Inferior parietal cortex (tissue), 1 donor: ENCODE data around the gene ELSPBP1.
"Not testable (repeated sequence)": the region's sequence is repeated elsewhere in the genome, so short reads cannot be mapped to it uniquely, and the experiment has no call there.

ENCODE experiments used
- DNase-seq: peaks from one replicate; pipeline ENCODE4 v3.0.0-alpha.2; 2016; ENCODE audit errors: extremely low spot score

Gene ELSPBP1

DNA sequence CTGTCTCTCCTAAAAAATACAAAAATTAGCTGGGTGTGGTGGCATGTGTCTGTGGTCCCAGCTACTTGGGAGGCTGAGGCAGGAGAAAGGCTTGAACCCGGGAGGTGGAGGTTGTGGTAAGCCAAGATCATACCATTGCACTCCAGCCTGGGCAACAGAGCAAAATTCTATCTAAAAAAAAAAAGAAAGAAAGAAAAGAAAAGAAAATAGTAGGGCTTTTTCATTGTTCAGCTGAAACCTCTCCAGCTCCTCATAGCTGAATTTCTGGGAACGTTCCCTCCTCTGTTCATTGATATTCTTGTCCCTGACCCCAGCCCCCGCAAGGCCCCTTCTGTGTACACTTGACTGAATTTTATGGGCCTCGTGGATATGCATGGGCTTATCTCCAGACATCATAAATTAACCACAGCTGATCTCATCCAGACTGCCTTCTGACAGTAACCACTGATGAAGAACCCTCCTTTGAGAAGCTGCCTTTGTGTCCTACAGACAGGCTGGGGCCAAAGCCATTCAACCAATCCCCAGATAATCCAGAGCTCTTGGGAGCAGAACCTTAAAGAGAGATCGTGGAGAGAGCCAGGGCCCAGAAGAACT is at the start of gene ELSPBP1:
TSS of gene ELSPBP1 (plus strand) at position 424 of the 594 bp plus-strand sequence. CDS start 14,036 bp downstream, outside the sequence.
- no peak for DNase-seq

- not testable (repeated sequence) for DNase-seq
Observed at GRCh38 chr19:47949852-47950521, 44.4 kb upstream of the ELSPBP1 start.

DNA sequence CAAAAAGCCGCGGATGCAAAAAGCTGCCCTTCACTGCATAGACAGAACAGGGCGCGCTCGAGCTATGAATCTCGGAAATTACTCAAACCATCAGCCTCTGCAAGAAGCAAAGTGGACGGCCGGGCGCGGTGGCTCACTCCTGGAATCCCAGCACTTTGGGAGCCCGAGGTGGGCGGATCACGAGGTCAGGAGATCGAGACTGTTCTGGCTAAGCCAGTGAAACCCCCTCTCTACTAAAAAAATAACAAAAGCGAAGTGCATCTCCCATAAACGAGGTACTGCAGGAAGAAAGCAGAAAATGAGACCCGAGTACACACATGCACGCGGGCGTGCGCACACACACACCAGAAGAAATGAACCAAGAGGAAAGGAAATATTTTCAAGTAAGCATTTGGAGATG is 42.3 kb upstream of the ELSPBP1 start:
- DNase-seq: not testable (repeated sequence)

GRCh38 chr19:47955936-47956335 is 38.5 kb upstream of the ELSPBP1 start:
- not testable (repeated sequence) for DNase-seq

GRCh38 chr19:47973529-47973928 is 20.9 kb upstream of the ELSPBP1 start:
- DNase-seq: no peak

DNA sequence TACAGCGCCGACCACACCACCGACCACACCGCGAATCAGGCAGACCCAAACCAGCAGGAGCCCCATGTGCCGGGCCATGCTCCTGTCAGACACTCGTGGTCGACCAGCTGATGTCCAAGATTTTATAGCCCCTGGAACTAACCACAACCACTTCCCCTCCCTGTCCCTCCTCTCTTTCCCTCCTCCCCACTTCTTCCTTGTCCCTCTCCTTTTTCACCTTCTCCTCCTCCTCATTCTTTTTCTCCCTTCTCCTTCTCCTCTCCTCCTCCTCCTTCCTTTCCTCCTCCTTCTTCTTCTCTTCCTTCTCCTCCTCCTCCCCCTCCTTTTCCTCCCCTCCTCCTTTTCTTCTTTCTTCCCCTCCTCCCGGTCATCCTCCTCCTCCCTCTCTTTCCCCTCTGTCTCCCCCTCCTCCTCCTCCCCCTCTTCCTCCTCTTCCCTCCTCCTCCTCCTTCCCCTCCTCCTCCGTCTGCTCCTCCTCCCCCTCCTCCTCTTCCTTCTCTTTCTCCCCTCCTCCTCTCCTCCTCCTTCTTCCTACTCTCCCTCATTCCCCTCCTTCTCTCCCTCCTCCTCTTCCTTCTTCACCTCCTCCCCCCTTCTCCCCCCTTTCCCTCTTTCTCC is 3.1 kb upstream of the ELSPBP1 start:
- no peak for DNase-seq

- no peak for DNase-seq
Observed at GRCh38 chr19:47992070-47992469, 2.4 kb upstream of the ELSPBP1 start, which contains the start of gene BSPH1. Gene BSPH1, minus strand, starts transcription at chr19:47992170. Its CDS starts 89 bp downstream, at chr19:47992081.

DNA sequence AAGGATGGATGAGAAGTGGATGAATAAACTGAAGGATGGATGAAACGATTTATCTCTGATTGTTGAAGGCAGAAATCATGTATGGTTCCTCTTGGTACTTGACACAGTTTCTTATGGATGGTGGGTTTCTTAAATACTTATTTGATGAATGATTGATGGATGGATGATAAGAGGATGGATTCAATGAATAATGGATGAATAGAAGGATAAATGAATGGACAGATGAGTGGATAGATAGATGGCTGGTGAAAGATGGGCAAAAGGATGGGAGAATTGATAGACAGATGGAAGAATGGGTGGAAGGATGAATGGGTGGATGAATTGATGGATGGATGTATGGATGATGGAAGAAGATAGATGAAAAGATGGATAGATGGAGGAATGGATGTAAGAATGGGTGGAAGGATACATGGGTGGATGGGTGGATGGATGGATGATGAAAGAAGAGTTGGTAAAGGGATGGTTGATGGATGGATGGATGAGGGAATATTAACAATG is 1.8 kb downstream of the ELSPBP1 start:
- DNase-seq: no peak

DNA sequence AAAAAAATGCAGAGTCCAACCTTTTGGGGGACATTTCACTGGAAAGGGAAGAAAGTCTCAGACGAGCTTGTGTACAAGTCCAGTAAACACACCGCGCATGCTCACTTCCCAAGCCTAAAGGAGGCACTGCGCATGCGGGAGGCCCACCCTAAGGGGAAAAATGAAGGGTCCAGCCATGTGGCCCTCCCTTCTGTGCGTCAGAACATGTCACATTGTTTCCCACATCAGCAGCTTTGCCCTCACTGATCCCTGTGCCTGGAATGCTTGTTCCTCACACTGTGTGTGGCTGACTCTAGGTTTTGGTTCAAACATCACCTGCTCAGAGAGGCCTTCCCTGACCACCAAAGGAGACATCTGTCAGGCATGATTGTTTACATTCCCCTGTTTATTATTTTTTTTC is 4.4 kb downstream of the ELSPBP1 start:
- no peak for DNase-seq

DNA sequence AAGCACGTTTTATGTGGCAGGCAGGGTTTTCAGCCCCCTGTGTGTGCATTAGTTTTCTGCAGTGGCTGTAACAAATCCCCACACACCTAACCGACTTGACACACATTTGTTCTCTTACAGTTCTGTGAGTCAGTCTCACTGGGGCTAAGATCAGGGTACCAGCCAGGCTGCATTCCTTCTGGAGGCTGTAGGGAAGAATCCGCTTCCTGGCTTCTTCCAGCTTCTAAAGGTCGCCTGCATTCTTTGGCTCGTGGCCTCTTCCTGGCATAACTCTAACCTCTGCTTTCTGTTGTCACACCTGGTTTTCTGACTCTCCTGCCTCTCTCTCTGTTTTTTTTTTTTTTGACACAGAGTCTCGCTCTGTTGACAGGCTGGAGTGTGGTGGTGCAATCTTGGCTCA is 6.4 kb downstream of the ELSPBP1 start:
- no peak for DNase-seq

DNA sequence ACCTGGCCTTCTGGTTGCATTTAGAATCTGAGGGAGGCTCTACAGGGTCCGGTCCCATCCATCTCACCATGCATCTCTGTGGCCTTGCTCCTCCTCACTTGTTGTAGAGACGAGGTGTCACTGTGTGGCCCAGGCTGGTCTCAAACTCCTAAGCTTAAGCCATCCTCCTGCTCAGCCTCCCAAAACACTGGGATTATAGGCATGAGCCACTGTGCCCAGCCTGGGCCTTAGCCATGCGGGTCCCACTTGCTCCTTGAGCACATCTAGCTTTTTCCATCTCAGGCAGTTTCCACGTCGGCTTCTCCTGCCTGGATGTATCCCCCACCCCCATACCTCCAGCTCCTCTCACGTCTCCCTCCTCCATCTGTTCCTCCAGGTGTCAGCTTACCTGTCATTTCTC is 9.8 kb downstream of the ELSPBP1 start:
- DNase-seq: no peak

- no peak for DNase-seq
Observed at GRCh38 chr19:48006762-48007161, 12.3 kb downstream of the ELSPBP1 start.

DNA sequence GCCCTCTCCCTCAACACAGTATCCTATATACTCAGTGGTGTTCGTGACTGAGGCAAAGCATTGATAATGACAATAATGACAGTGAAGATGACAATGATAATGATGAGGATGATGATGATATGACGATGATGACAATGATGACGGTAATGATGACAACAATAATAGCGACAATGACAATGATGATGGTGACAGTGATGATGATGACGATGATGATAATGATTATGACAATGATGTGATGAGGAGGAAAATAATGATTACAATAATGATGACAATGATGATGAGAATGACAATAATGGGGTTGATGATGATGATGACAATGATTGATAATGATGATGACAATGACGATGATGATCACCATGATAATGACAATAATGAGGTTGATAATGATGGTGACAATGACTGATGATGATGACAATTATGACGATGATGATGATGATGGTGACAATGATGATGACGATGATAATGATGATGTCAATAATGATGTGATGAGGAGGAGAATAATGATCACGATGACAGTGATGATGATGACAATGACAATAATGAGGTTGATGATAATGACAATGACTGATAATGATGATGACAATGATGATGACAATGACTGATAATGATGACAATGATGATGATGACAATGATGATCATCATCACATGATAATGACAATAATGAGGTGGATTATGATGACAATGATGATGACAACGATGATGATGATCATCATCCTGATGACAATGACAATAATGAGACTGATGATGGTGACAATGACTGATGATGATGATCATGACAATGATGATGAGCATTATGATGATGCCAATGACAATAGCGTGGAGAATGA is 16.7 kb downstream of the ELSPBP1 start:
- no peak for DNase-seq

- no peak for DNase-seq
Observed at GRCh38 chr19:48020686-48021085, 26.3 kb downstream of the ELSPBP1 start.

GRCh38 chr19:48023011-48023410 is 28.6 kb downstream of the ELSPBP1 start:
- DNase-seq: no peak

DNA sequence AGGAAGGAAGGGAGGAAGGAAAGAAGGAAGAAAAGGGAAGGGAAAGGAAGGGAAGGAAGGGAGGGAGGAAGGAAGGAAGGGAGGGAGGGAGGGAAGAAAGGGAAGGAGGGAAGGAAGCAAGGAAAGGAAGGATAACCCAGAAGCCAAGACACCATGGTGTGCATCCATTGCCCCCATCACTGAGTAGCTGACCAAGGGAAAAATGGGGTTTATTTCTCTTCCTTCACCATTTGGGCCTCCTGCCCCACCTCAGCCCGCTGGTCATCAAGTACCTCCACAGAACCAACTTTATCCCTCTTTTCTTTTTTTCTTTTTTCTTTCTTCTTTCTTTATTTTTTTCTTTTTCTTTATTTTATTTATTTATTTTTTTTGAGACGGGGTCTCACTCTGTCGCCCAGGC is 29.1 kb downstream of the ELSPBP1 start:
- DNase-seq: no peak

- no peak for DNase-seq
Observed at GRCh38 chr19:48025480-48025879, 31.0 kb downstream of the ELSPBP1 start.

DNA sequence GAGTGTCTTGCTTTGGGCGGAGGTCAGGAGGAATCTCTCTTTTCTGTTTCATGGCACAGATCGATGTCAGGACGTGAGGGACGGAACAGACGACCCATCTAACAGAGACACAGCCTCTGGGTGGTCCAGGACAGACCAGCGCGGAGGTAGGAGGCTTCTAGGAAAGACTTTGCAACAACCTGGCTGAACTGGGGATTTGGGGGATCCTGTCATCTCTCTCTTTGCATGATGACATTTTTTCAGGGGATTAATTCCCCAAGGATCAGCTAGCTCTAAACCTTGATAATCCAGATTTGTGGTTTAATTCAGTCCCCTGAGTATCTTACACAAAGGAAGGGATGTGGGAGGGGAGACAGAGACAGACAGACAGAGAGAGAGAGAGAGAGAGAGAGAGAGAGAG is 35.0 kb downstream of the ELSPBP1 start:
- DNase-seq: no peak

GRCh38 chr19:48030073-48030472 is 35.6 kb downstream of the ELSPBP1 start:
- DNase-seq: no peak

DNA sequence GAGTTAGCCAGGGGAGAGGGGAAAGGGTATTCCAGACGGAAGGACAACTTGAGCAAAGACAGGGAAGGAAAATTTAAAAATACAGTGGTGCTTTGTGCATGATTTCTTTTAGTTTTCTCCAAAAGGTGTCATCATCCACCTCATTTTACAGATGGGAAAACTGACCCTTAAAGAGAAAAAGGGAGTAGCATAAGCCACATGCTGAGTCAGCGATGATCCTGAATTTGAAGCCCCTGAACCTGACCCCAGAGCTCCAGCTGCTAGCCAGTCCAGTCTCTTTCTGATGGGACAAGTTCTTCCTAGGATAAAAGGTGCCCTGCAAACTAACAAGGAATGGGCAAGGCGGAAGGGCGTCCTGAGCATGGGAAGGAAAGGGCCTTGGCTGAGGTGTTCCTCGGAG is 39.2 kb downstream of the ELSPBP1 start:
- no peak for DNase-seq

DNA sequence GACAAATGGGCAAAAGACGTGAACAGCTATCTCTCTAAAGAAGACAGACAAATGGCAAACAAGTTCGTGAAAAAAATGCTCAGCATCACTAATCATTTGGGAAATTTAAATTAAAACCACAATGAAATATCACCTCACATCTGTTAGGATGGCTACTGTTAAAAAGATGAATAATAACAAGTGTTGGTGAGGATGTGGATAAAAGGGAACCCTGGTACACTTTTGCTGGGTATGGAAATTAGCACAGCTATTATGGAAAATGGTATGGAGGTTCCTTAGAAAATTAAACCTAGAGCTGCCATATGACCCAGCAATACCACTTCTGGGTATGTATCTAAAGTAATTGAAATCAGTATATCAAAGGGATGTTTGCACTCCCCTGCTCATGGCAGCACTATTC is 42.3 kb downstream of the ELSPBP1 start:
- DNase-seq: no peak
